PC-9 (cell line): Measurements from ENCODE around the gene FHAD1.

Source experiments
- EZH2 ChIP-seq: fragments of 200-600 bp; sonication (generic); IDR thresholded peaks from 2 replicates; pipeline ENCODE4 v1.8.0; 2017; ENCODE audit warnings: antibody characterized with exemption, low read depth
- TF ChIP-seq, protein P1 (sequence below): fragments of 200-600 bp; sonication (generic); conservative IDR thresholded peaks from 2 replicates; pipeline ENCODE4 v1.6.1; 2017; ENCODE audit warnings: mixed run types, antibody characterized with exemption, mild to moderate bottlenecking, moderate library complexity

DNA sequence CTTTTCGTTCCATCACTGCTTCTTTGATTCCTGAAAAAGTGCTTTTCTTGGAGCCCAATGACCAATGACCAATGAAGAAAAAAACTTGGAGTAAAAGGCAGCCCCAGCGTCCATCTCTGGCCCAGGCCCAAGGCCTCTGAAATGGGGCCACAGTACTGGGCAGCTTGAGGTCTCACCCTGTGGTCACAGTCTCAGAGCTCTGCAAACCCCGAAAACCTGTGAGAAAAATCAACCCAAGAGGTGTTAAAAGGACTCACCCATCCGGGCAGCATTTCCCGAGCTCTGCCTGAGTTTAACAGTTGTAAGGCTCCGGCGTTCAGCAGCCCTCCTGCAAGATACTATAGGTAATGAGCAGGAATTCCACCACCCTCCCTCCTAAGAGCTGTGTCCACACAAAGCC, 160.6 kb downstream of the FHAD1 start:
- TF ChIP-seq, protein P1, sequence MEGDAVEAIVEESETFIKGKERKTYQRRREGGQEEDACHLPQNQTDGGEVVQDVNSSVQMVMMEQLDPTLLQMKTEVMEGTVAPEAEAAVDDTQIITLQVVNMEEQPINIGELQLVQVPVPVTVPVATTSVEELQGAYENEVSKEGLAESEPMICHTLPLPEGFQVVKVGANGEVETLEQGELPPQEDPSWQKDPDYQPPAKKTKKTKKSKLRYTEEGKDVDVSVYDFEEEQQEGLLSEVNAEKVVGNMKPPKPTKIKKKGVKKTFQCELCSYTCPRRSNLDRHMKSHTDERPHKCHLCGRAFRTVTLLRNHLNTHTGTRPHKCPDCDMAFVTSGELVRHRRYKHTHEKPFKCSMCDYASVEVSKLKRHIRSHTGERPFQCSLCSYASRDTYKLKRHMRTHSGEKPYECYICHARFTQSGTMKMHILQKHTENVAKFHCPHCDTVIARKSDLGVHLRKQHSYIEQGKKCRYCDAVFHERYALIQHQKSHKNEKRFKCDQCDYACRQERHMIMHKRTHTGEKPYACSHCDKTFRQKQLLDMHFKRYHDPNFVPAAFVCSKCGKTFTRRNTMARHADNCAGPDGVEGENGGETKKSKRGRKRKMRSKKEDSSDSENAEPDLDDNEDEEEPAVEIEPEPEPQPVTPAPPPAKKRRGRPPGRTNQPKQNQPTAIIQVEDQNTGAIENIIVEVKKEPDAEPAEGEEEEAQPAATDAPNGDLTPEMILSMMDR = no peak
- TF ChIP-seq EZH2 = no peak
